ENCODE measurements around the gene LSP1. TPM values are rescaled to one million over a fixed set of nuclear protein-coding genes. Genes with fewer than 3 reads are reported as not detected.

The LSP1 gene
- total and polyA plus RNA-seq, 2 of the 13 experiments (the other 11 are each of a cell fraction or from before 2014, with no cell fraction given): 0.59 to 1.00 TPM

DNA sequence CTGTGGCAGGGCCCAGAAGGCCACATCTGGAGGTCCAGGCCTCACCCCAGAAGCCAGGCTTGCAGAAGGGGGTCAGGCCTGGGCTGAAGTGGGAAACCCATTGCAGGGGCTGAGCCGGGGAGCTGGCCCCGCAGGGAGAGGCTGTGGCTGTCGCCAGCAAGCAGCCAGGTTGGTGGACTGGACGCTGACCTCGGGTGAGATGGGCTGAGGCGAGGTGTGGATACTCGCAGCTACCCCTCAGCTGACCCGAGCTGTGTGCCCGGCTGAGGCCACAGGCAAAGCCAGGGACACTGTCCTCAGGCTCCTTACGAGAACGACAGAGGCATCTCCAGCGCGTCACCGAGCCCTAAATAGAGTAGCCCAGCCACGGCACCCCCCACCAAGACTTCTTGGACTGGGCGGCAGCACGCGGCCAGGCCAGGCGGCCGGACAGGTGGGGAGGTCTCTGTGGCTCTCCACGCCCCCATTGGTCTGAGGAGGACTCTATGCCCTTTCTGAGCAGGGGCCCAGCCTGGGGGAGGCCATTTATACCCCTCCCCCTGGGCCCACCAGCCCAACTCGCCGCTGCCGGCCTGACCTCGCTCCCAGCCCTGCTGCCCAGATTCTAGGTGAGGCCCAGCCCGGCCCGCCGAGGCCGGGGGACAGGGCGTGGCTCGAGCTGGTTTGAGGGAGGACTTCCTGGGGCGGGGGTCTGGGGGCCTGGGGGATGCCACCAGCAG is 14.3 kb upstream of the LSP1 start, which contains the start of gene TNNI2 (continued):
- TF ChIP-seq, protein P1, sequence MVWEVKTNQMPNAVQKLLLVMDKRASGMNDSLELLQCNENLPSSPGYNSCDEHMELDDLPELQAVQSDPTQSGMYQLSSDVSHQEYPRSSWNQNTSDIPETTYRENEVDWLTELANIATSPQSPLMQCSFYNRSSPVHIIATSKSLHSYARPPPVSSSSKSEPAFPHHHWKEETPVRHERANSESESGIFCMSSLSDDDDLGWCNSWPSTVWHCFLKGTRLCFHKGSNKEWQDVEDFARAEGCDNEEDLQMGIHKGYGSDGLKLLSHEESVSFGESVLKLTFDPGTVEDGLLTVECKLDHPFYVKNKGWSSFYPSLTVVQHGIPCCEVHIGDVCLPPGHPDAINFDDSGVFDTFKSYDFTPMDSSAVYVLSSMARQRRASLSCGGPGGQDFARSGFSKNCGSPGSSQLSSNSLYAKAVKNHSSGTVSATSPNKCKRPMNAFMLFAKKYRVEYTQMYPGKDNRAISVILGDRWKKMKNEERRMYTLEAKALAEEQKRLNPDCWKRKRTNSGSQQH (CRISPR knock-in tag; IDR thresholded peaks at IDR 0.05; ENCODE audit: low read depth): no peak
- TF ChIP-seq ZFY (CRISPR knock-in tag; IDR thresholded peaks at IDR 0.05): 0 out of 2 replicates have a peak, but pooled peaks have one; percentile 21
- TF ChIP-seq, protein P2, sequence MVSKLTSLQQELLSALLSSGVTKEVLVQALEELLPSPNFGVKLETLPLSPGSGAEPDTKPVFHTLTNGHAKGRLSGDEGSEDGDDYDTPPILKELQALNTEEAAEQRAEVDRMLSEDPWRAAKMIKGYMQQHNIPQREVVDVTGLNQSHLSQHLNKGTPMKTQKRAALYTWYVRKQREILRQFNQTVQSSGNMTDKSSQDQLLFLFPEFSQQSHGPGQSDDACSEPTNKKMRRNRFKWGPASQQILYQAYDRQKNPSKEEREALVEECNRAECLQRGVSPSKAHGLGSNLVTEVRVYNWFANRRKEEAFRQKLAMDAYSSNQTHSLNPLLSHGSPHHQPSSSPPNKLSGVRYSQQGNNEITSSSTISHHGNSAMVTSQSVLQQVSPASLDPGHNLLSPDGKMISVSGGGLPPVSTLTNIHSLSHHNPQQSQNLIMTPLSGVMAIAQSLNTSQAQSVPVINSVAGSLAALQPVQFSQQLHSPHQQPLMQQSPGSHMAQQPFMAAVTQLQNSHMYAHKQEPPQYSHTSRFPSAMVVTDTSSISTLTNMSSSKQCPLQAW (CRISPR knock-in tag; IDR thresholded peaks at IDR 0.05): no peak
- no peak for TF ChIP-seq SAFB2 (CRISPR knock-in tag; IDR thresholded peaks at IDR 0.05; ENCODE audit: borderline replicate concordance, low read depth)
- TF ChIP-seq PRDM10 (CRISPR knock-in tag; IDR thresholded peaks at IDR 0.05; ENCODE audit: low read depth): no peak
- TF ChIP-seq NBN (conservative IDR thresholded peaks at IDR 0.05): no peak
- no peak for TF ChIP-seq KLF16 (CRISPR knock-in tag; IDR thresholded peaks at IDR 0.05)
- TF ChIP-seq KLF15 (CRISPR knock-in tag; IDR thresholded peaks at IDR 0.05; ENCODE audit: borderline replicate concordance): no peak
- no peak for TF ChIP-seq CREBL2 (CRISPR knock-in tag; IDR thresholded peaks at IDR 0.05; ENCODE audit: borderline replicate concordance)
- TF ChIP-seq ZNF432 (CRISPR knock-in tag; IDR thresholded peaks at IDR 0.05; ENCODE audit: borderline replicate concordance): 0 out of 2 replicates have a peak, but pooled peaks have one; percentile 3
- TF ChIP-seq, protein P3, sequence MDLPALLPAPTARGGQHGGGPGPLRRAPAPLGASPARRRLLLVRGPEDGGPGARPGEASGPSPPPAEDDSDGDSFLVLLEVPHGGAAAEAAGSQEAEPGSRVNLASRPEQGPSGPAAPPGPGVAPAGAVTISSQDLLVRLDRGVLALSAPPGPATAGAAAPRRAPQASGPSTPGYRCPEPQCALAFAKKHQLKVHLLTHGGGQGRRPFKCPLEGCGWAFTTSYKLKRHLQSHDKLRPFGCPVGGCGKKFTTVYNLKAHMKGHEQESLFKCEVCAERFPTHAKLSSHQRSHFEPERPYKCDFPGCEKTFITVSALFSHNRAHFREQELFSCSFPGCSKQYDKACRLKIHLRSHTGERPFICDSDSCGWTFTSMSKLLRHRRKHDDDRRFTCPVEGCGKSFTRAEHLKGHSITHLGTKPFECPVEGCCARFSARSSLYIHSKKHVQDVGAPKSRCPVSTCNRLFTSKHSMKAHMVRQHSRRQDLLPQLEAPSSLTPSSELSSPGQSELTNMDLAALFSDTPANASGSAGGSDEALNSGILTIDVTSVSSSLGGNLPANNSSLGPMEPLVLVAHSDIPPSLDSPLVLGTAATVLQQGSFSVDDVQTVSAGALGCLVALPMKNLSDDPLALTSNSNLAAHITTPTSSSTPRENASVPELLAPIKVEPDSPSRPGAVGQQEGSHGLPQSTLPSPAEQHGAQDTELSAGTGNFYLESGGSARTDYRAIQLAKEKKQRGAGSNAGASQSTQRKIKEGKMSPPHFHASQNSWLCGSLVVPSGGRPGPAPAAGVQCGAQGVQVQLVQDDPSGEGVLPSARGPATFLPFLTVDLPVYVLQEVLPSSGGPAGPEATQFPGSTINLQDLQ (CRISPR knock-in tag; IDR thresholded peaks at IDR 0.05): no peak
- TF ChIP-seq ETV5 (CRISPR knock-in tag; IDR thresholded peaks at IDR 0.05; ENCODE audit: borderline replicate concordance): no peak
- TF ChIP-seq ZBTB7B (CRISPR knock-in tag; IDR thresholded peaks at IDR 0.05): no peak
- no peak for TF ChIP-seq RELA (CRISPR knock-in tag; IDR thresholded peaks at IDR 0.05)

All from HepG2 (cell line).